Left renal cortex interstitium (tissue), 4 donors: ENCODE data around the gene TRPV2. TPM values are rescaled to one million over a fixed set of nuclear protein-coding genes. Genes with fewer than 3 reads are reported as not detected.

ENCODE experiments used
- DNase-seq, 4 donors: peaks; one replicate each; pipeline ENCODE4 v3.0.0-alpha.2; 2013; ENCODE audit warnings: low read depth in 4 of 4, low spot score in 2 of 4, missing footprints in 1 of 4
- polyA plus RNA-seq, 4 donors: library from polyadenylated mRNA; unstranded; fragments of 120-200 nt; gene quantifications; one replicate each; pipeline ENCODE4 v1.2.1, GENCODE V29; 2013; ENCODE audit not compliant: insufficient read length in 4 of 4

Gene TRPV2
- polyA plus RNA-seq, 4 donors, result 2.5 to 3.4 (median 2.8) TPM

- DNase-seq, result no peak
Measured at GRCh38 chr17:16472539-16472938, 57.2 kb downstream of the TRPV2 start.

- no peak for DNase-seq
Measured at GRCh38 chr17:16473044-16474011, 58.0 kb downstream of the TRPV2 start.

- DNase-seq, result no peak
Measured at GRCh38 chr17:16474012-16474725, 58.8 kb downstream of the TRPV2 start.

- no peak for DNase-seq
Measured at GRCh38 chr17:16475179-16475704, 59.9 kb downstream of the TRPV2 start.

GRCh38 chr17:16477255-16477654 lies 61.9 kb downstream of the TRPV2 start:
- no peak for DNase-seq

GRCh38 chr17:16477666-16478065 lies 62.3 kb downstream of the TRPV2 start:
- DNase-seq, result no peak

GRCh38 chr17:16478649-16479048 lies 63.3 kb downstream of the TRPV2 start:
- no peak for DNase-seq

GRCh38 chr17:16479264-16479663 lies 63.9 kb downstream of the TRPV2 start:
- DNase-seq, result no peak

- no peak for DNase-seq
Measured at GRCh38 chr17:16480995-16481394, 65.6 kb downstream of the TRPV2 start.

GRCh38 chr17:16482253-16482652 lies 66.9 kb downstream of the TRPV2 start:
- DNase-seq, result no peak

- DNase-seq, result no peak
Measured at GRCh38 chr17:16483021-16483645, 67.8 kb downstream of the TRPV2 start.

GRCh38 chr17:16484445-16485175 lies 69.2 kb downstream of the TRPV2 start:
- DNase-seq, result no peak

Other genes starting within 250 kb of the TRPV2 start
- 100 to 1,000 TPM in 2 of 4 donors, 10 to 100 TPM in 2; 90.0 to 115 (median 103) TPM for gene NCOR1, start 200.0 kb upstream of the TRPV2 start, polyA plus RNA-seq
- gene PIGL, start 198.4 kb upstream of the TRPV2 start, polyA plus RNA-seq, result 10 to 100 TPM; 21.5 to 47.6 (median 32.6) TPM
- gene CENPV, start 62.1 kb upstream of the TRPV2 start, polyA plus RNA-seq, result 10 to 100 TPM; 62.4 to 95.7 (median 76.5) TPM
- gene UBB, start 34.5 kb upstream of the TRPV2 start, polyA plus RNA-seq, result 1,000 to 10,000 TPM; 1,626 to 2,601 (median 2,069) TPM
- 1 to 10 TPM; 4.4 to 5.4 (median 4.9) TPM for gene LRRC75A, start 76.6 kb downstream of the TRPV2 start, polyA plus RNA-seq
- 10 to 100 TPM in 2 of 4 donors, 1 to 10 TPM in 2; 8.6 to 11.8 (median 10.0) TPM for gene ZNF287, start 153.6 kb downstream of the TRPV2 start, polyA plus RNA-seq
- 10 to 100 TPM; 10.2 to 12.6 (median 11.5) TPM for gene ZNF624, start 238.3 kb downstream of the TRPV2 start, polyA plus RNA-seq